GM21737 (cell line): ENCODE results near the gene PCDH9.
"Not testable (repeated sequence)": the region's sequence is repeated elsewhere in the genome, so short reads cannot be mapped to it uniquely, and the experiment has no call there.

Source experiments
- ATAC-seq: cut with Tn5 transposase; IDR thresholded peaks from one replicate; pipeline ENCODE4 v1.9.1; 2021; ENCODE audit warnings: mild to moderate bottlenecking, moderate library complexity; ENCODE audit not compliant: unreplicated experiment

Gene PCDH9

DNA sequence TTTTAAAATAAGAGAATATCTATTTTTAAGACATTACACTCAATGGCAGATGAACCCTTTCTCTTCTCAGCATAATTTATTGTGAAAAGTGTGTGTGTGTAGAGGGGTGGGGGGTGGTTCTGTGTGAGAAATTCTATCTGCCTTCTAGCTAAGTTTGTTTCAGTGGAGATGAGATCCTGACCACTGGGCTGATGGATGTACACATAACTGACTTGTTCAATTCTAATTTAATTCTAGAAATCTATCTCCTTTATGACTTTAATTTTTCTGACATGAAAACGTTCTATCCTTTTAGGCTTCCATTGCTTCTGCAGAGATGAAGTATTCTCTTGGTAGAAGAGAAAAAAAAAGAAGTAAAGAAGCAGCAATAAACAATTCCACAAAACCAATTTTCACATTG is 891.6 kb downstream of the PCDH9 start:
- no peak for ATAC-seq

GRCh38 chr13:66335626-66336025 is 894.5 kb downstream of the PCDH9 start:
- ATAC-seq = no peak

GRCh38 chr13:66329988-66330451 is 900.1 kb downstream of the PCDH9 start:
- ATAC-seq = no peak

DNA sequence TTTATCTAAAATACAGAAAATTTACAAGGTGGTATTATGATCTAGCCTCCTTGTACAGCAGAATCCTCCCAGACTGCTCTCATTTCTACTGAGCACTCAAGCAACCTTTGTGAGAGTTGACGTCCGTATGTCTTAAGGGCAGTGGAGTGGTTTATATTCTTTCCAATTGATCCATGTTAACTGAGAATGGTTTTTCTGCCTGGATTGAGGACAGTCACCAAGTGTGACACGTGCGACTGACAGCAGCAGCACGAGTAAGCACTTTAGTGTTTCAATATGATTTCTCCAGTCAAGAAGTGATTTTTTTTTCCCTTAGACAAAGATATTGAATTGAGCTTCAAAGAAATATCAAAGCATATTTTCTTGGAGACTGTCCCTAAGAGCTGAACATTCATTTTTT is 901.7 kb downstream of the PCDH9 start:
- ATAC-seq = no peak

DNA sequence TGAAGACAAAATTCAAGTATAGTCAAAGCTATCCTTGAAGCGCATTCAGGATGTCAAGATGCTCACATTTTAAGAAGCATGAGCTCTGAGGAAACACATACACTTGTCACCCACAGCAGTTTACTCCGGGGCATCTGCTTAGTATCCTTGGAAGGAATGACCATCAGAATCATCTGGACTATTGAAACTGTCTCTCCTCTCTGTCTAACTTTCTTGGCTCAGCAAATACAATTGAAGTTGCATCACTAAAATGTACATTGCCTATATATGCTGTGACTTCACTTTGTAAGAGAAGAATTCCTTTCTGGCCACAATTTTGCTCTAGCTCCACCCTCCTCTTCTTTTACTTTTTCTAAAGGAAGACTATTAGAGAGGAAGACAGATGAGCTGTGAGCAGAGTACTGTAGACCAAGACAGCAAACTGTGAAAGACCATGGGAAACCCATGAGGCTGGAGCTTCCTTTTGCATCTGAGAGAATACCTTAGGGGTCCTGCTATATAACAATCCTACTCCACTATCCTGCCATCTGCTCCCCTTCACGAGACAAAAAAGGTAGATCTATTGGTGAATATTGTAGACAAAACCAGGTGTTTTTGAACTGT is 906.3 kb downstream of the PCDH9 start:
- no peak for ATAC-seq

DNA sequence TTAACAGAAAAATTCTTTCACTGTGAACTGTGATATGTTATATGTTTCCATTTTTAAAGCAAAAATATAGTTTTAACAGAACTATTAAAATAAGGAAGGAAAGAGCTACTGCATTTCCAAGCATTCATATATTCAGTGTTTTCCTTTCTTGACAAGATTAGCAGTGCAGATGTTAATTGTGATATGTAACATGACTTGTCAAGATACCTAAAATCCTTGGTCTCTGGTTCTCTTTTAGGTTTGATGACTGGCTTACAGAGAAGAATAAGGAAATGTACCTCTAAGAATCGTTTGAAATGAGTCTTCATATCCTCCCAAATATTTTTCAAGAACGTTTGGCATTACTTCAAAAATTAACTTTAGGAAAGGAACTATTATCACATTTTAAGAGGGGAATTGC is 907.2 kb downstream of the PCDH9 start:
- no peak for ATAC-seq

GRCh38 chr13:66322193-66322740 is 907.9 kb downstream of the PCDH9 start:
- ATAC-seq = no peak

DNA sequence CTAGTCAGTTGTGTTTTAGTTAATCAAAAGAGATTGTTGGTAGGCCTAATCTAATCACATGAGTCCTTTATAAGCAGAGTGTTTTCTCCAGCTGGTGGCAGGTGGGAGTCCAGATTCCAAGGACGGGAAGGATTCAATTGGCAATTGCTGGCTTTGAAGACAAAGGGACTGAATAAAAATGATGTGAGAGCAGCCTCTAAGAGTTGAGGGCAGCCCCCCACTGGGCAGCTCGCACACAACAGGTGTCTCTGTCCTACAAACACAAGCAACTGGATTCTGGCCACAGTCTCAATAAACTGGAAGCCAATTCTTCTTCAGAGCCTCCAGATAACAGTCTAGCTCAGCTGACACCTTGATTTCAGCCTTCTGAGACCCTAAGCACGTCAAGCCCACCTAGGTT is 915.2 kb downstream of the PCDH9 start:
- no peak for ATAC-seq

DNA sequence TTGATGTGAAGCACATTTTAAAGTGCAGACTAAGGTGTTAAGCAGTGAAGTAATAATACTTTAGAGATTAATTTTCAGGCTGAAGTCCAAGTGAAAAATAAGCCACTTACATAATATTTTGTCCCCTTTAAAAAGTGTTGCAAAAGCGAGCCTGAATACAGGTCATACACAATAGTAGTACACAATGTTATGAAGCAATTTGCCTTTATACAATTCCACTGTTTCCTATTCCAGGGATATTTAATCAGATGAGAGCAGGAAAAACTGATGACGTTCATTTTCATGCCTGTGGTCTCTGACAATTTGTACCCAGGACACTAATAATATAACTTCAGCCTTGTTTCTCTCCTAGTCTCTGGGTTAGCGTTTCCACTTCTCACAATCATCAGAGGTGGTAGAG is 916.7 kb downstream of the PCDH9 start:
- ATAC-seq = no peak

DNA sequence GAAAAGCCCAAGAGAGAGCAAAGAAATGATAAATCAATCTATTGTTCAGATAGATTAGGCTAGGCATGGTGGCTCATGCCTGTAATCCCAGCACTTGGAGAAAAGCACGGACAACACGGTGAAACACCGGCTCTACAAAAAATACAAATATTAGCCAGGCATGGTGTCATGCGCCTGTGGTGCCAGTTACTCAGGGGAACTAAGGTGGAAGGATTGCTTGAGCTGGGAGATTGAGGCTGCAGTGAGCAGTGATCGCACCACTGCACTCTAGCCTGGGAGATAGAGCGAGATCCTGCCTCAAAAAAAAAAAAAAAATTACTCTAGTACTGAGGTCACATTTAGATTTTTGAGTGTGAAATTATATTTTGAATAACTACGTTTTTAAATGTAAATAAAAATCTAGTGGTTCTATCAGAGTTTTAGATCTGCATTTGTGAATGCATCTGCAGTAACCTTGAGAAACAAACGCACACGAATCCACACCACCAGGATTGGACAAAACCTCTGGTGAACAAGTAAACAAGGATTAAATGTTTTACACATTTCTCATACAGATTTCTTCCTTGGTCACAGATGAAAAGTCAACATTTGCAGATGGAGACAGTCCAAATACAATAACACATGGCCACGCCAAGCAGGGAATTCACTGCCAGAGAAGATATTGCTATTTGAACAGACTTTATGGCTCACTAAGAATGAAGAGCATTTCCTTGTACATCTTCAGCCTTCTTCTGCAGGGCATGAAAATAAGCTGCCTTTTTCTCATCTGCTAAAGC is 917.6 kb downstream of the PCDH9 start:
- no peak for ATAC-seq

DNA sequence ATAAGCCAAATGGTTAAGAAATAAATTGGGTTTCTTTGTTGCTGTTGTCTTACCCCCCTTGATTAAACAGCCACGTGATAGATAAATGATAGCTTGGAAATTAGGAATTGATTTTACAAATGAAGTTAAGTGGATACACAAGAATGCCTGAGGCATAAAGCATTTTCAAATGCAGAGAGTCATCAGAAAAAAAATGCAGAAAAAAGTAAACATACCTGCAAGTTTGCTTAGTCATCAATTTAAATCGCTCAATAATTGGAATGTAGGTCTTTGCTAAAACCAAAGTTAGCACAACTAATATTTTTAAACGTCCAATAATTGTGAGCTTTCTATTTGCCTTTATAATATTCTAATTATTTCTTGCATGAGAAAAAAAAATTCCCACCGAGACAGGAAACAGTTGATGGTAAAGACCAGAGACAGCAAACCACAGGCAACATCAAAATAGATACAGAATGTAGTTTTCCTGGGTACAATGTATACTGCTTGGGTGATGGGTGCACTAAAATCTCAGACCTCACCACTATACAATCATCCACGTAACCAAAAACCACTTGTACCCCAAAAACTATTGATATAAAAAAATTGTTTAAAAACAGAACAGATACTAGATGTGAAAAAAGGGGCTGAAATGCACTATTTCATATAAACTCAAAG is 924.0 kb downstream of the PCDH9 start:
- no peak for ATAC-seq

GRCh38 chr13:66301482-66301881 is 928.7 kb downstream of the PCDH9 start:
- ATAC-seq = no peak

DNA sequence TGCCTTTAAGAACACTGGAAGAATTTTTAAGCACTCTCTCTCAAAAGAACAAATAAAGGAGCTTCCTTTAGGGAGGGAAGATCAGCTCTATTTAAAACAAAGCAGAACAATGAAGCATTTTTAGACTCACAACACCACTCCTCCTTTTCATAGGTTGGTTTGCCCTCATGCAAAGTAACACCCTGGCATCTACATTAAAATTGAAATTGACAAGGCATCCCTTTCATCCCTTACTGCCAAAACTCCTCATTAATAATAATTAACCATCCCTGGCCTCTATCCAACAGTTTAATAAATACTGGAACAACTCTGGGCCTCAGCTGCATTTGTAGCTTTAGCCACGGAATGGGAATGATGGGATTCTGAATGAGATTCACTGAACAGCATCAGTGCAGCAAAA is 929.1 kb downstream of the PCDH9 start:
- ATAC-seq = no peak

GRCh38 chr13:66296875-66297274 is 933.3 kb downstream of the PCDH9 start:
- ATAC-seq = no peak

DNA sequence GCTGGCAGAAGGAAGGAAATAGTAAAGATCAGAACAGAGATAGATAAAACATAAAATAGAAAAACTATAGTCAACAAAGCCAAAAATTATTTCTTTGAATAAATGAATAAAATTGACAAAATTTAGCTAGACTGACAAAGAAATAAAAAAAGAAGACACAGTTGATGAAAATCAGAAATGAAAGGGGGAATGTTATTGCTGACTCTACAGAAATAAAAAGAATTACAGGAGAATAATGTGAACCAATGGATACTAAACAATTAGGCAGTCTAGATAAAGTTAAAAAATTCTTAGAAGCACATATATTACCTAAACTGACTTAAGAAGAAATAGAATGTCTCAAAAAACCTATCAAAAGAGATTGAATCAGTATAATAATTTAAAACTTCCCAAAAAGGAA is 933.8 kb downstream of the PCDH9 start:
- ATAC-seq = no peak

- ATAC-seq = not testable (repeated sequence)
These were observed 943.3 kb downstream of the PCDH9 start for GRCh38 chr13:66286806-66287205.

GRCh38 chr13:66275416-66275815 is 954.7 kb downstream of the PCDH9 start:
- no peak for ATAC-seq

DNA sequence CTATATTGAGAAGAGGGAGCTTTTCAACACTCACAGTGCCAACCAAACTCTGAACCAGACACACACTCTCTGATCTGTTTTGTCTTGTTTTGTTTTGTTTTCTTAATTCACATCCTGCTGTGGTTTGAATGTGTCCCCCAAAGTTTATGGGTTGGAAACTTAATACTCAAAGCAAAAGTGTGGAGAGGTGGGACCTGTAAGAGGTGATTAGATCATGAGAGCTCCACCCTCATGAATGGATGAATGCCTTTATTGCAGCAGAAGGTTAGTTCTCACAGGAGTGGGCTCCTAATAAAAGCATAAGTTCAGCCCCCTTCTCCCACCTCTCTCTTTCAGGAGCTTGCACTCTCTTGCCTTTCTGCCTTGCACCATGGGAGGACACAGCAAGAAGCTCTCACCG is 957.1 kb downstream of the PCDH9 start:
- ATAC-seq = no peak

GRCh38 chr13:66266761-66267160 is 963.4 kb downstream of the PCDH9 start:
- ATAC-seq = no peak

DNA sequence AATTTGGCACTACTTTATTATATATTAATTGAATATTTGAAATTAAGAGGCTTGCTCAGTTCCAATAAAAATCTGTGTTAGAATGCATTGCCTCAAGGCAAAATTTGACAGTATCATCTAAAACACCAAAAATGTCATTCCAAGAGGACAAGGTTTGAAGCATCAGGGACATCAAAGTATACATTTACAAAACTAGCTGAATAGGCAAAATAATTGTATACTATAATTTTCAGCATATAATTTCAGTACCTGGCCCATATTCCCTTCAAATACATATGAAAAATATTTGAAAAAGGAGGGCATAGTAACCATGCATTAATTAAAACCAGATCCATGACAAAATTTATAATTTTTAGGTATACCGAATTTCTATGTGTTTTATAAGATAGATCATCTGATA is 963.8 kb downstream of the PCDH9 start:
- no peak for ATAC-seq

GRCh38 chr13:66265371-66265770 is 964.8 kb downstream of the PCDH9 start:
- no peak for ATAC-seq

- ATAC-seq = no peak
These were observed 965.2 kb downstream of the PCDH9 start for GRCh38 chr13:66264971-66265370.
